WTC11 (cell line): ENCODE measurements around the gene SLC39A3. TPM values are rescaled to one million over a fixed set of nuclear protein-coding genes. Genes with fewer than 3 reads are reported as not detected.

Experiments used
- ATAC-seq: fragments of 200-7000 bp; cut with Tn5 transposase; 2 replicates; pipeline ENCODE4 v1.10.0; 2021; ENCODE audit warnings: mild to moderate bottlenecking, moderate library complexity
- Bru-seq: library from RNA; stranded (reverse); fragments of 400-500 nt; gene quantifications from one replicate; lab custom pipeline; 2021; lab: Mats Ljungman, UMichigan
- CTCF ChIA-PET: fragments of 300-600 bp; sonication (Branson Sonifier 250); formaldehyde crosslinking; loops from one replicate; lab custom pipeline; 2021; ENCODE audit warnings: antibody characterized with exemption; lab: Charles Lee
- POLR2A ChIA-PET: fragments of 350-600 bp; sonication (Branson Sonifier 250); formaldehyde crosslinking; loops from one replicate; lab custom pipeline; 2021; ENCODE audit warnings: antibody characterized with exemption; lab: Charles Lee
- DNase-seq: peaks from one replicate; pipeline ENCODE4 v3.0.0; 2021; ENCODE audit warnings: low spot score
- H3K27ac Mint-ChIP-seq: 2 replicates; pipeline ENCODE4 v1.8.0; 2021; ENCODE audit warnings: mixed read lengths
- H3K27me3 Mint-ChIP-seq: 2 replicates; pipeline ENCODE4 v1.8.0; 2021; ENCODE audit warnings: low read depth, mild to moderate bottlenecking, moderate library complexity, mixed read lengths
- H3K36me3 Mint-ChIP-seq: 2 replicates; pipeline ENCODE4 v1.8.0; 2021; ENCODE audit warnings: mixed read lengths
- H3K4me1 Mint-ChIP-seq: 2 replicates; pipeline ENCODE4 v1.8.0; 2022; ENCODE audit warnings: mixed read lengths
- H3K4me3 Mint-ChIP-seq: 2 replicates; pipeline ENCODE4 v1.8.0; 2021; ENCODE audit warnings: mild to moderate bottlenecking, moderate library complexity, mixed read lengths
- H3K9me3 Mint-ChIP-seq: 2 replicates; pipeline ENCODE4 v1.8.0; 2021; ENCODE audit warnings: mixed read lengths
- AFF4 ChIP-seq: sonication (generic); formaldehyde crosslinking; IDR thresholded peaks from 2 replicates; pipeline ENCODE4 v1.8.1; 2023; ENCODE audit warnings: mild to moderate bottlenecking, missing genetic modification reagents, borderline replicate concordance
- ATF1 ChIP-seq: sonication (generic); formaldehyde crosslinking; IDR thresholded peaks from 2 replicates; pipeline ENCODE4 v1.8.1; 2023; ENCODE audit warnings: mild to moderate bottlenecking, moderate library complexity, missing genetic modification reagents
- ATF6 ChIP-seq: sonication (generic); formaldehyde crosslinking; IDR thresholded peaks from 2 replicates; pipeline ENCODE4 v1.8.1; 2023; ENCODE audit warnings: mild to moderate bottlenecking, missing genetic modification reagents
- CREM ChIP-seq: sonication (generic); formaldehyde crosslinking; IDR thresholded peaks from 2 replicates; pipeline ENCODE4 v1.8.1; 2022; ENCODE audit warnings: mild to moderate bottlenecking, missing genetic modification reagents, moderate library complexity
- ELF4 ChIP-seq: sonication (generic); formaldehyde crosslinking; IDR thresholded peaks from 2 replicates; pipeline ENCODE4 v1.8.1; 2022; ENCODE audit warnings: low read depth, mild to moderate bottlenecking, moderate library complexity, missing genetic modification reagents
- EMX1 ChIP-seq: fragments of 250-450 bp; sonication (Bioruptor Pico); IDR thresholded peaks from 2 replicates; pipeline ENCODE4 v1.8.0; 2021; ENCODE audit warnings: mild to moderate bottlenecking
- FOXP4 ChIP-seq: sonication (generic); formaldehyde crosslinking; IDR thresholded peaks from 2 replicates; pipeline ENCODE4 v1.8.0; 2022; ENCODE audit warnings: mild to moderate bottlenecking, missing genetic modification reagents
- GABPB1 ChIP-seq: sonication (generic); formaldehyde crosslinking; IDR thresholded peaks from 2 replicates; pipeline ENCODE4 v1.8.1; 2023; ENCODE audit warnings: mild to moderate bottlenecking, missing genetic modification reagents
- GRHL2 ChIP-seq: fragments of 250-450 bp; sonication (Bioruptor Pico); IDR thresholded peaks from 2 replicates; pipeline ENCODE4 v1.8.0; 2022; ENCODE audit warnings: mild to moderate bottlenecking, moderate library complexity; ENCODE audit not compliant: insufficient replicate concordance, severe bottlenecking
- JAZF1 ChIP-seq: fragments of 250-450 bp; sonication (Bioruptor Pico); IDR thresholded peaks from 2 replicates; pipeline ENCODE4 v1.9.0; 2021; ENCODE audit warnings: moderate library complexity, mild to moderate bottlenecking, inconsistent platforms
- KAT7 ChIP-seq: sonication (generic); formaldehyde crosslinking; IDR thresholded peaks from 2 replicates; pipeline ENCODE4 v1.8.1; 2023; ENCODE audit warnings: missing genetic modification reagents, mild to moderate bottlenecking, borderline replicate concordance
- MAX ChIP-seq: sonication (generic); formaldehyde crosslinking; IDR thresholded peaks from 2 replicates; pipeline ENCODE4 v1.8.0; 2022; ENCODE audit warnings: mild to moderate bottlenecking, missing genetic modification reagents
- NR2C2 ChIP-seq: sonication (generic); formaldehyde crosslinking; IDR thresholded peaks from 2 replicates; pipeline ENCODE4 v1.8.0; 2022; ENCODE audit warnings: mild to moderate bottlenecking, missing genetic modification reagents
- OVOL2 ChIP-seq: fragments of 250-450 bp; sonication (Bioruptor Pico); IDR thresholded peaks from 2 replicates; pipeline ENCODE4 v1.9.0; 2021; ENCODE audit warnings: mild to moderate bottlenecking, borderline replicate concordance
- PRRX2 ChIP-seq: fragments of 250-450 bp; sonication (Bioruptor Pico); IDR thresholded peaks from 2 replicates; pipeline ENCODE4 v1.8.0; 2021; ENCODE audit warnings: mild to moderate bottlenecking
- SMAD3 ChIP-seq: sonication (generic); formaldehyde crosslinking; IDR thresholded peaks from 2 replicates; pipeline ENCODE4 v1.8.0; 2022; ENCODE audit warnings: missing genetic modification reagents, mild to moderate bottlenecking, borderline replicate concordance
- TP53 ChIP-seq: sonication (generic); formaldehyde crosslinking; IDR thresholded peaks from 2 replicates; pipeline ENCODE4 v1.8.1; 2023; ENCODE audit warnings: mild to moderate bottlenecking, missing genetic modification reagents
- ZNF219 ChIP-seq: sonication (generic); formaldehyde crosslinking; IDR thresholded peaks from 2 replicates; pipeline ENCODE4 v1.8.0; 2023; ENCODE audit warnings: missing genetic modification reagents, mild to moderate bottlenecking, borderline replicate concordance
- long read RNA-seq, 3 experiments: library from RNA in 1 of 3; library from capped mRNA in 1 of 3; library from polyadenylated mRNA in 1 of 3; unstranded in 2 of 3; stranded (forward) in 1 of 3; transcript quantifications; one replicate each; pipeline ENCODE4 v2.0.0, GENCODE V29; 2021
- total RNA-seq: library from RNA; stranded (reverse); gene quantifications from 3 replicates; pipeline ENCODE4 v1.2.3, GENCODE V29; 2021
- TF ChIP-seq, protein P1 (sequence below): sonication (generic); formaldehyde crosslinking; IDR thresholded peaks from 2 replicates; pipeline ENCODE4 v1.8.1; 2023; ENCODE audit warnings: mild to moderate bottlenecking, moderate library complexity, missing genetic modification reagents
- TF ChIP-seq, protein P2 (sequence below): sonication (generic); formaldehyde crosslinking; IDR thresholded peaks from 2 replicates; pipeline ENCODE4 v1.8.1; 2022; ENCODE audit warnings: low read depth, mild to moderate bottlenecking, moderate library complexity, missing genetic modification reagents, borderline replicate concordance
- TF ChIP-seq, protein P3 (sequence below): fragments of 250-450 bp; sonication (Bioruptor Pico); IDR thresholded peaks from 2 replicates; pipeline ENCODE4 v1.9.0; 2021; ENCODE audit warnings: moderate library complexity, mild to moderate bottlenecking, inconsistent platforms, borderline replicate concordance

SLC39A3 gene
- total RNA-seq (34.8 to 38.0 TPM (median 35.2 TPM) in 3 replicates), Bru-seq, nascent RNA (percentile 63 among the genes with signal in this experiment)
- long read RNA-seq, experiment 1, transcript SLC39A3-202 (2 exons, 2,940 nt) = minor isoform, 38 of 145 reads
- long read RNA-seq, experiment 1, transcript SLC39A3-201 (3 exons, 1,502 nt) = major isoform, 98 of 145 reads
- long read RNA-seq, experiment 1, partial matches to known transcripts = 3 of 145 reads
- long read RNA-seq, experiment 1, other reads (novel, unspliced or antisense) = 5 of 145 reads
- long read RNA-seq, experiment 2, transcript SLC39A3-201 (3 exons, 1,502 nt) = major isoform, 37 of 57 reads
- long read RNA-seq, experiment 2, partial matches to known transcripts = 4 of 57 reads
- long read RNA-seq, experiment 2, other reads (novel, unspliced or antisense) = 12 of 57 reads
- long read RNA-seq, experiment 3, partial matches to known transcripts = 0 of 3 reads
- long read RNA-seq, experiment 3, other reads (novel, unspliced or antisense) = 0 of 3 reads

GRCh38 chr19:2739602-2740313 lies at the start of gene SLC39A3:
TSS of gene SLC39A3 (minus strand) at chr19:2740017. CDS start at chr19:2737257, 2,760 bp downstream.
- DNase-seq (peak; percentile 100), ATAC-seq (peak; percentile 99)
- Mint-ChIP-seq H3K27ac (no peak within 1 kb of the TSS; the same call in 1 of the 2 replicates), H3K9me3 (peaks cover 10% of the 10 kb centered on the region; the same call in 1 of the 2 replicates), H3K4me3 (peak within 1 kb of the TSS; percentile 84), H3K36me3 (peaks cover 28% of the 10 kb centered on the region), H3K4me1 (peaks cover 4% of the 10 kb centered on the region), H3K27me3 (peaks cover 16% of the 10 kb centered on the region)
- CTCF ChIA-PET = interaction anchor here (1.1 to 2.6 kb wide), 6 partner anchors 16 to 148 kb away, joined by 3 to 16 read pairs (median 3); no protein-coding TSS in a partner anchor
- POLR2A ChIA-PET = interaction anchor here (0.8 kb wide), 1 partner anchor 64 kb away, joined by 8 read pairs; no protein-coding TSS in a partner anchor
- TF ChIP-seq ELF4 (CRISPR knock-in tag) (peak; percentile 88; the same call in 1 of the 2 replicates), KAT7 (CRISPR knock-in tag) (peak; percentile 87; the same call in 1 of the 2 replicates), GABPB1 (peak; percentile 92), EMX1 (CRISPR knock-in tag) (peak; percentile 93), ZNF219 (CRISPR knock-in tag) (peak; percentile 97), PRRX2 (0 out of 2 replicates have a peak, but pooled peaks have one; percentile 79), CREM (CRISPR knock-in tag) (peak; percentile 89), FOXP4 (peak; percentile 88), NR2C2 (CRISPR knock-in tag) (peak; percentile 71; the same call in 1 of the 2 replicates), AFF4 (peak; percentile 98), JAZF1 (no peak), OVOL2 (CRISPR knock-in tag) (no peak), GRHL2 (CRISPR knock-in tag) (no peak), SMAD3 (CRISPR knock-in tag) (peak; percentile 95), MAX (peak; percentile 82; the same call in 1 of the 2 replicates), ATF6 (CRISPR knock-in tag) (no peak; the same call in 1 of the 2 replicates), TP53 (CRISPR knock-in tag) (peak; percentile 98), ATF1 (CRISPR knock-in tag) (peak; percentile 86; the same call in 1 of the 2 replicates)
- TF ChIP-seq, protein P1, sequence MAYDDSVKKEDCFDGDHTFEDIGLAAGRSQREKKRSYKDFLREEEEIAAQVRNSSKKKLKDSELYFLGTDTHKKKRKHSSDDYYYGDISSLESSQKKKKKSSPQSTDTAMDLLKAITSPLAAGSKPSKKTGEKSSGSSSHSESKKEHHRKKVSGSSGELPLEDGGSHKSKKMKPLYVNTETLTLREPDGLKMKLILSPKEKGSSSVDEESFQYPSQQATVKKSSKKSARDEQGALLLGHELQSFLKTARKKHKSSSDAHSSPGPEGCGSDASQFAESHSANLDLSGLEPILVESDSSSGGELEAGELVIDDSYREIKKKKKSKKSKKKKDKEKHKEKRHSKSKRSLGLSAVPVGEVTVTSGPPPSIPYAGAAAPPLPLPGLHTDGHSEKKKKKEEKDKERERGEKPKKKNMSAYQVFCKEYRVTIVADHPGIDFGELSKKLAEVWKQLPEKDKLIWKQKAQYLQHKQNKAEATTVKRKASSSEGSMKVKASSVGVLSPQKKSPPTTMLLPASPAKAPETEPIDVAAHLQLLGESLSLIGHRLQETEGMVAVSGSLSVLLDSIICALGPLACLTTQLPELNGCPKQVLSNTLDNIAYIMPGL = peak; percentile 86
- TF ChIP-seq, protein P2, sequence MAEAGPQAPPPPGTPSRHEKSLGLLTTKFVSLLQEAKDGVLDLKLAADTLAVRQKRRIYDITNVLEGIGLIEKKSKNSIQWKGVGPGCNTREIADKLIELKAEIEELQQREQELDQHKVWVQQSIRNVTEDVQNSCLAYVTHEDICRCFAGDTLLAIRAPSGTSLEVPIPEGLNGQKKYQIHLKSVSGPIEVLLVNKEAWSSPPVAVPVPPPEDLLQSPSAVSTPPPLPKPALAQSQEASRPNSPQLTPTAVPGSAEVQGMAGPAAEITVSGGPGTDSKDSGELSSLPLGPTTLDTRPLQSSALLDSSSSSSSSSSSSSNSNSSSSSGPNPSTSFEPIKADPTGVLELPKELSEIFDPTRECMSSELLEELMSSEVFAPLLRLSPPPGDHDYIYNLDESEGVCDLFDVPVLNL (CRISPR knock-in tag) = peak; percentile 67; the same call in 1 of the 2 replicates
- TF ChIP-seq, protein P3, sequence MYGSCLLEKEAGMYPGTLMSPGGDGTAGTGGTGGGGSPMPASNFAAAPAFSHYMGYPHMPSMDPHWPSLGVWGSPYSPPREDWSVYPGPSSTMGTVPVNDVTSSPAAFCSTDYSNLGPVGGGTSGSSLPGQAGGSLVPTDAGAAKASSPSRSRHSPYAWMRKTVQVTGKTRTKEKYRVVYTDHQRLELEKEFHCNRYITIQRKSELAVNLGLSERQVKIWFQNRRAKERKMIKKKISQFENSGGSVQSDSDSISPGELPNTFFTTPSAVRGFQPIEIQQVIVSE (CRISPR knock-in tag) = no peak
